Measurements from ENCODE around the gene CDKAL1. TPM values are rescaled to one million over a fixed set of nuclear protein-coding genes. Genes with fewer than 3 reads are reported as not detected.

CDKAL1 gene
- total and polyA plus RNA-seq, 2 of the 8 experiments (the other 6 are each of a cell fraction or from before 2014, with no cell fraction given) = 8.4 to 24.6 TPM

GRCh38 chr6:20582586-20583443 lies 48.6 kb downstream of the CDKAL1 start:
- Histone ChIP-seq H2AFZ (ENCODE audit: low read length) (no peak overlapping the region), H3K79me2 (ENCODE audit: control insufficient read depth in 1 of 2, insufficient read depth in 2 of 2, low read length in 2 of 2) (no peaks in the 10 kb centered on the region), H4K20me1 (replicated peaks in 1 of 2; ENCODE audit: control insufficient read depth in 1 of 2, insufficient read depth in 2 of 2, low read length in 2 of 2) (no peaks in the 10 kb centered on the region), H2BK120ac (replicated peaks; ENCODE audit: low read depth, low read length) (no peak overlapping the region), H3K4me2 (ENCODE audit: insufficient read depth in 1 of 2, low read depth in 2 of 2, low read length in 2 of 2) (peak overlapping the region; percentile 17; a peak in 3 of 4 replicates), H3K4me1 (replicated peaks in 1 of 4; ENCODE audit: control insufficient read depth in 3 of 4, insufficient read depth in 4 of 4, low read length in 3 of 4) (peaks cover 0 to 12% (median 5%) of the 10 kb centered on the region in 4 experiments; a peak in 4 of 7 replicates), H3K23ac (ENCODE audit: insufficient read length) (no peak overlapping the region), H3K4ac (replicated peaks; ENCODE audit: insufficient read length, low read depth, low read length) (no peak overlapping the region), H3K18ac (ENCODE audit: extremely low read depth, low read length) (no peak overlapping the region), H3K9ac (replicated peaks in 1 of 4; ENCODE audit: extremely low read depth in 1 of 4, low read depth in 3 of 4, low read length in 3 of 4) (no peak overlapping the region), H3K23me2 (ENCODE audit: low read depth, low read length) (no peaks in the 10 kb centered on the region), H3K27me3 (replicated peaks in 1 of 4; ENCODE audit: control insufficient read depth in 3 of 4, extremely low read depth in 1 of 4, insufficient read depth in 3 of 4, low read length in 3 of 4) (no peaks in the 10 kb centered on the region), H3K36me3 (ENCODE audit: control insufficient read depth in 2 of 4, insufficient read depth in 4 of 4, low read length in 3 of 4) (no peaks in the 10 kb centered on the region), H2BK20ac (ENCODE audit: low read length) (no peak overlapping the region), H2BK12ac (ENCODE audit: low read depth, low read length) (no peak overlapping the region), H2BK5ac (ENCODE audit: low read depth, low read length) (no peak overlapping the region), H3K9me3 (ENCODE audit: insufficient read depth in 2 of 2, low read depth in 1 of 2, low read length in 1 of 2) (no peaks in the 10 kb centered on the region), H4K8ac (ENCODE audit: extremely low read depth, insufficient read depth, low read length) (no peak overlapping the region), H2AK5ac (ENCODE audit: low read depth, low read length) (no peak overlapping the region), H2BK15ac (ENCODE audit: low read length) (no peak overlapping the region), H3K27ac (ENCODE audit: low read depth, low read length) (no peak overlapping the region), H3K79me1 (ENCODE audit: low read depth, low read length) (no peaks in the 10 kb centered on the region), H3K14ac (ENCODE audit: insufficient read length) (no peak overlapping the region), H3K4me3 (ENCODE audit: extremely low read depth in 1 of 4, insufficient read depth in 2 of 4, low read depth in 3 of 4, low read length in 4 of 4) (peak overlapping the region in 1 of 4 experiments; percentile 35; a peak in 1 of 8 replicates), H4K5ac (ENCODE audit: insufficient read length, low read depth, low read length) (no peak overlapping the region), H3K56ac (replicated peaks; ENCODE audit: insufficient read length, low read depth, low read length) (no peak overlapping the region), H4K91ac (replicated peaks; ENCODE audit: insufficient read length, low read length) (no peak overlapping the region)
- WGBS, 2 experiments (ENCODE audit: extremely low coverage in 1 of 2, insufficient coverage in 1 of 2, insufficient read length in 1 of 2, insufficient replicate concordance in 2 of 2, low coverage in 1 of 2, low lambda C conversion rate in 2 of 2, missing lambda C conversion rate in 1 of 2) = 79% methylated on average over 4 of the region's 4 CpGs; no CpG with 5 or more reads in 1 of the 2 experiments
- FAIRE-seq (no peak), DNase-seq (ENCODE audit: low read depth in 1 of 2, low spot score in 2 of 2) (no peak)
- CTCF ChIA-PET (ENCODE audit: partially characterized antibody) = interaction anchor here (0.7 kb wide), 1 partner anchor 548 kb away, joined by 4 read pairs; no protein-coding TSS in a partner anchor
- POLR2A ChIA-PET (ENCODE audit: partially characterized antibody) = no interaction called here
- TF ChIP-seq TEAD4 (IDR thresholded peaks at IDR 0.05; ENCODE audit: low read depth, low read length) (no peak), TAF7 (optimal IDR thresholded peaks at IDR 0.05; ENCODE audit: borderline replicate concordance, low read depth, low read length) (no peak), KDM4A (IDR thresholded peaks at IDR 0.05; ENCODE audit: low read depth, low read length, severe bottlenecking) (no peak), GABPA (IDR thresholded peaks at IDR 0.05; ENCODE audit: borderline replicate concordance, insufficient read depth, low read length) (no peak), ASH2L (IDR thresholded peaks at IDR 0.05; ENCODE audit: low read length) (no peak), SIN3A (conservative IDR thresholded peaks at IDR 0.05 in 1 of 2, IDR thresholded peaks at IDR 0.05 in 1 of 2; ENCODE audit: low read depth in 1 of 2, low read length in 2 of 2) (no peak), MAFK (IDR thresholded peaks at IDR 0.05; ENCODE audit: low read depth, low read length) (no peak), PHF8 (conservative IDR thresholded peaks at IDR 0.05; ENCODE audit: low read depth, low read length) (no peak), SP1 (IDR thresholded peaks at IDR 0.05; ENCODE audit: low read depth, low read length) (no peak), GTF2F1 (IDR thresholded peaks at IDR 0.05; ENCODE audit: borderline replicate concordance, low read depth, low read length) (no peak), MAX (IDR thresholded peaks at IDR 0.05) (no peak), POLR2A (IDR thresholded peaks at IDR 0.05; ENCODE audit: control extremely low read depth in 1 of 2, low read depth in 2 of 2, low read length in 2 of 2) (no peak), EGR1 (IDR thresholded peaks at IDR 0.05; ENCODE audit: borderline replicate concordance, low read depth, low read length) (no peak)

Measured in H1 (cell line).